Stimulated activated CD4-positive, alpha-beta T cell treated with anti-CD3 and anti-CD28 coated beads, Interleukin-1b, Interleukin-23, amount 100 ng/mL, for 4 hours (primary cell): ENCODE results near the gene TUBB2B.
"Not testable (repeated sequence)": the region's sequence is repeated elsewhere in the genome, so short reads cannot be mapped to it uniquely, and the experiment has no call there.

Source experiments
- DNase-seq, 2 donors: peaks; one replicate each; pipeline ENCODE4 v3.0.0-alpha.2; 2020; ENCODE audit warnings: low read depth in 2 of 2

Gene TUBB2B

DNA sequence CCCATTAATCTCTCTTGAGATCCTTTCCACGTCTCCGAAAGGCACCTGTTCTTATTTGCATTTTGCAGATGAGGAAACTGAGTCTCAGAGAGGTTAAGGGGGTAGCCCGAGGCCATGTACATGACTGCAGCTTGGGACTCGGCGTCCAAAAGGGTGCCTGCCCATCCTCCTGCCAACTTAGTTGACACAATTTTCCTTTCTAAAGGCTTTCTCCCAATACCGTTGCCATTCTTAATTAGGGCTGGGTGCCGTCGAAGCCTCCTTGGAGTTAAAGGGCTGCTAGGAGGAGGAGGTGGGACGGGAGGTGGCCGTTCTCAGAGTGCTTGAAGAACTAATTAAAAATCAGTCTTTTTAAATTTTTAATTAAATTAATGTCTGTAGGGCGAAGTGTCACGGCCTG is 30.7 kb upstream of the TUBB2B start:
- no peak for DNase-seq

DNA sequence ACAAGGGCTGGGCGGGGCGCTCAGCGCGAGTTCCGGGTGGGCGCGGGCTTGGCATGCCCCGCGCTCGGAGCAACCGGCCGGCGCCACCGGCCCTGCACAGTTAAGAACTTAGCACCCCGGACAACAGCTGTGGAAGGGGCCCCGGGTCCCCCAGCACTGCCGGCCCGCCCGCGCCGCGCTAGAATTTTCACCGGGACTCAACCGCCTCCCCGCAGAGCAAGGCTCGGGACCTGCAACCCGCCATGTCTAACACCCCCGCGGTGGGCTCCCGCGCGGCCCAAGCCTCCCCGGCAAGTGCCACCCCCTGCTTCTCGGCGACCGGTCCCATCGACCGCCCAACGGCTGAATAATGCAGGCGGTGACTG is 26.1 kb upstream of the TUBB2B start:
- DNase-seq, result no peak

DNA sequence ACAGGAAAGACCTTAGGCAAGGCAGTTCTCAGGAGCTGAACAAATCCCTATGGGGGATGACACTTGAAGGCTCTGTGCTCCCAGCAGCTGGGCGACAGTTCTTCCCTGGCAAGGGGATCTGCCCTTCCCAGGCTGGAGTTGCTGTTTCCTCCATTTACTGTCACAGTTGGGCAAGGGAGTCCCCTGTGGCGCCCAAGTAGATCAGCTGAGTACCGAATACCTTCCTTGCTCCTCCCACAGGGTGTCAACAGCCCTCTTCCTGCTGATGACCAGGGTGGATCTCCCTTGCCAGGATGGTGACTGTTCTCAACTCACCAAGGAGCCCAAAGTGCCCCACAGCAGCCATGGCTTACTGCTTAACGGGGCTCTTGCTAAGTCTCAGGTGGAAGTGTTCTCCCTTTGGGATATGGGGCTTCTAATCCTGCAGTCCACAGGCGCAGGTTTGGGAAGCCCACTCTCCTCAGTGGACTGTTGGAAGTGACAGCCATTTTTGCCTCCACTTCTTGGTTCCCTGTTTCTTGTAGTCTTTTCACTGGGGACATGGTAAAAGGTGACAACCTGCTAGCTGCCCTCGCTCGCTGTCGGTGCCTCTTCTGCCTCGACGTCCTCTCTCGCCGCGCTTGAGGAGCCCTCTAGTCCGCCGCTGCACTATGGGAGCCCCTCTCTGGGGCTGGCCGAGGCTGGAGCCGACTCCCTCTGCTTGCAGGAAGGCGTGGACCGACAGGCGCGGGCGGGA is 25.6 kb upstream of the TUBB2B start:
- no peak for DNase-seq

GRCh38 chr6:3252369-3252768 is 24.9 kb upstream of the TUBB2B start:
- DNase-seq, result no peak

GRCh38 chr6:3251462-3252314 is 24.2 kb upstream of the TUBB2B start:
- DNase-seq, result peak; percentile 76 to 77

- DNase-seq, result no peak
Observed at GRCh38 chr6:3250231-3250675, 22.8 kb upstream of the TUBB2B start.

GRCh38 chr6:3249821-3250220 is 22.4 kb upstream of the TUBB2B start:
- DNase-seq, result no peak

DNA sequence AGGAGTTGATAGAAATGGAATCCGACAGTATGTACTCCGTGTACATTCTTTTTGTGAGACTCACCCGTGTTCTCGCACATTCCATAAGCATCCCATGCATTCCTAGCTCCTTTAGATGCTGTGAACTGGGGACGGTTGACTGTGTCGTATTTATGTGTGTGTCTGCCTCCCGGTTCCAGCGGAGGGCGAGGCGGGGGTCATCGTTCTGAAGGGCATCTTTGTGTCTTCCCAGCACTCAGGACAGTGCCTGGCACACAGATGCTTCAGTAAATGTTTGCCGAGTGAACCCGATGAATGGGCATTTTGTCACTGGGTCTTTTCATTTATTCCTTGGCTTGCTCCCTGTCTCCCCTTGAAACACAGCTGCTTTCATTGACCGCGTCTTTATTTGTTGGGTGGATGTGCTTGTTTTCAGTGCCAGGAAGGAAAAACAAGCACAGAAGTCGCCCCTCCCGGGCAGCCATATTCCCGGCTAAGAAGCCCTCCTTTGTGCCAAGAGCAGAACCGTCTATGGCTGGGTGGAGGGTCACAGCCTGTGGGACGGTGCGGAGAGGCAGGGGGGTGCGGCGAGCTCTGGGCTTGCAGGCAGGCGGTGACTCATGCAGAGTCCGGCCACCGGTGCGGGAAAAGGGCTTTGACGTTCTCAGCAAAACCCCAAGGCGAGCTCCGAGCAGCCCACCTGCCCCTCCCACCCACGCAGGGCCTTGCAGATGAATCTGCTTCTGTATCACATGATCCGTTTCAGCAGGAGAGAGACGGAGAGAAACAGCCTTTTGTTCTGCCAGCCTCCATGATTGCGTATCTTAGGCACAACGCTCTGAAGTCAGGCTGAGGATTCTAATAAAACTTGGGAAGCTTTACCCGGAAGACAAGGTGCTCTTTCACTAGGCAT is 20.0 kb upstream of the TUBB2B start:
- DNase-seq, result no peak

- no peak for DNase-seq
Observed at GRCh38 chr6:3245216-3245615, 17.8 kb upstream of the TUBB2B start.

DNA sequence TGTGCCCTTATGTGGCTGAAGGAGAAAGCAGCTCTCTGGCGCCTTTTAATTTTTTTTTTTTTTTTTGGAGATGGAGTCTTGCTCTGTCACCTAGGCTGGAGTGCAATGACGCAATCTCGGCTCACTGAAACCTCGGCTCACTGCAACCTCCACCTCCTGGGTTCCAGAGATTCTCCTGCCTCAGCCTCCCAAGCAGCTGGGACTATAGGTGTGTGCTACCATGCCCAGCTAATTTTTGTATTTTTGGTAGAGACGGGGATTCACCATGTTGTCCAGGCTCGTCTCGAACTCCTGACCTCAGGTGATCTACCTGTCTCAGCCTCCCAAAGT is 17.3 kb upstream of the TUBB2B start:
- not testable (repeated sequence) for DNase-seq

DNA sequence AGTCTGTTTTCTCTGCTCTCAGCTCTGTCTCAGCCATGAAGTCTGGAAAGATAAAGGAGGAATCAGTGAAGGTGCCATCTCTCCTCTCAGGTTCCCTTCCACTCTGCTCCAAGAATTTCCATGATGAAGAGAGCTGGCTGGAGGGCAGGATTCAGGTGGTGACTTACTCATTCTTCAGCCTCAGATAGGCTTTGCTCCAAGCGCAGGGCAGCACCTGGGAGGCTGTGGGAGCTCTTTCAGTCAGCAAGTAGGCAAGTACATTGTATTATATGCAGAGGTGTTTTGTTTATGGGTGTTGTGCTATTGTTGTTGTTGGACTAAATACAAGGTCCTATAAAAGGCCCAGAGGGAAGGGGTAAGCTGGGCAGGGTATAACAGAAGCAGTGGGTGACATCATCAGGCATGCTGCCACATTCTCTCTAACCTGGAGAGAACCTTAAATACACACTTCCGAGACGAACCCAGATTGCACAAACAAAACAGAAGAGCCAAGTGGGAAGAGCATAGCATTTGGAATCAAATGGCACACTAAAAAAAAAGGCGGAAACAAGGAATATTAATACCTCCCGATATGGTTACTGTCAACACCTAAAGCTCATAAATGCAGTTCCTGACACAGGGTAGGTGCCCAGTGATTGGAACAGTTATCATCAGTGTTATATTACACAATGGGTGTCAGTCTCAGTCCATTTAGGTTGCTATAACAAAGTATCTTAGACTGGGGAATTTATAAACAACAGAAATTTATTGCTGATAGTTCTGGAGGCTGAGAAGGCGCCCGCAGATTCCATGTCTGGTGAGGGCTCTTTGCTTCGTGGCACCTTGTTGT is 16.8 kb upstream of the TUBB2B start:
- DNase-seq, result no peak

GRCh38 chr6:3242768-3243167 is 15.3 kb upstream of the TUBB2B start:
- DNase-seq, result no peak

DNA sequence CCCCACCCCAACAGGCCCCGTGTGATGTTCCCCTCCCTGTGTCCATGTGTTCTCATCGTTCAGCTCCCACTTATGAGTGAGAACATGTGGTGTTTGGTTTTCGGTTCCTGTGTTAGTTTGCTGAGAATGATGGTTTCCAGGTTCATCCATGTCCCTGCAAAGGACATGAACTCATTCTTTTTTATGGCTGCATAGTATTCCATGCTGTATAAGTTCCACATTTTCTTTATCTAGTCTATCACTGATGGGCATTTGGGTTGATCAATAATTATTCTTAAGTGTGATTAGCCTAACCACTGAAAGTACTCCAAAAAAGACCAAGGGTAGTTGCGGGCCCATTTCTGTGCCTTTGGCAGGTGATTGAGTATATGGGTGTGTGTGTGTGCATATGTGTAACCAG is 14.3 kb upstream of the TUBB2B start:
- DNase-seq, result not testable (repeated sequence)

- no peak for DNase-seq
Observed at GRCh38 chr6:3240595-3240994, 13.1 kb upstream of the TUBB2B start.

- no peak for DNase-seq
Observed at GRCh38 chr6:3239110-3239830, 11.8 kb upstream of the TUBB2B start.

- DNase-seq, result no peak
Observed at GRCh38 chr6:3237761-3238662, 10.6 kb upstream of the TUBB2B start.

DNA sequence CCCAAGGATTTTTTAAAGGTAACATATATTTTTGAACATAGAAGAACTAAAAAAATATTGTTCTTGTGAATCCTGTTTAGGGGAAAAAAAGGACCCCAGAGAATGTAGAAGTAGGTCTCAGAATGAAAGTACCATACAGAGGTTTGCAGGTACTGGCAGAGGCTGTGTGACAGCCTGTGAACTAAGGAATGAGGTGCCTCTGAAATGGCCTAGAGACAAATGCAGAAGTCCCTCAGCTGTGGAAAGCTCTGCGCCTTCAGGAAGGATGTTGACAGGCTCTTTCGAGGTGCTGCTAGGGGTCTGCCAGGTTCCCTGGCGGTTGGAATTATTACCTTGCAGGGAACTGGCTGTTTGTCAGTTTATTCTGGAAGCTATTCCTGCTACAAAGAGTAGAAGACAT is 8.6 kb upstream of the TUBB2B start:
- no peak for DNase-seq

DNA sequence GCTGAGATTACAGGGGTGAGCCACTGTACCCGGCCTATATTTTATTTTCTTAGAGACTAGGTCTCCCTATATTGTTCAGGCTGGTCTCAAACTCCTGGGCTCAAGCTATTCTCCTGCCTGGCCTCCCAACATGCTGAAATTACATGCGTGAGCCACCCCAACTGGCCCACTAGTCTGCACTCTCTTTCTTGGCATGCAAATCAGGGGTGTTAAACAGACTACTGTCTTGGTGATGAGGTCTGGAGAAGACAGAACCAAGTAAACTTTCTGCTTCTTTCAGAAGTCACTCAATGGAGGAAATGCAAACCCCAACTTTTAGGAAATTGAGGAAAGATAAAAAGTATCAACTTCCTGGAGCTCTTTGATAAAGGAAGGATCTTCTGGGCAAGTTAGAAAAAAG is 8.0 kb upstream of the TUBB2B start:
- DNase-seq, result no peak

- DNase-seq, result no peak
Observed at GRCh38 chr6:3233904-3234303, 6.5 kb upstream of the TUBB2B start.

- no peak for DNase-seq
Observed at GRCh38 chr6:3233321-3233720, 5.9 kb upstream of the TUBB2B start.
